Measurements from ENCODE around the gene TOPBP1.

TOPBP1 gene

GRCh38 chr3:133563816-133564215, 97.9 kb downstream of the TOPBP1 start:
- TF ChIP-seq TEAD4 (IDR thresholded peaks at IDR 0.05), result no peak
- no peak for TF ChIP-seq EP300 (IDR thresholded peaks at IDR 0.05; ENCODE audit: borderline replicate concordance)
- TF ChIP-seq YY1 (IDR thresholded peaks at IDR 0.05; ENCODE audit: low read depth), result no peak
- TF ChIP-seq EGR1 (IDR thresholded peaks at IDR 0.05), result no peak
- TF ChIP-seq TAF1 (IDR thresholded peaks at IDR 0.05; ENCODE audit: low read depth), result no peak
- no peak for TF ChIP-seq CEBPB (IDR thresholded peaks at IDR 0.05)
- no peak for TF ChIP-seq ZBTB7A (IDR thresholded peaks at IDR 0.05; ENCODE audit: low read depth)
- TF ChIP-seq RAD21 (IDR thresholded peaks at IDR 0.05; ENCODE audit: low read depth), result no peak
- no peak for TF ChIP-seq MAX (IDR thresholded peaks at IDR 0.05)
- TF ChIP-seq TCF12 (IDR thresholded peaks at IDR 0.05; ENCODE audit: low read depth), result no peak

GRCh38 chr3:133563186-133563591, 98.6 kb downstream of the TOPBP1 start:
- TF ChIP-seq RAD21 (IDR thresholded peaks at IDR 0.05; ENCODE audit: low read depth) (no peak), NFIC (IDR thresholded peaks at IDR 0.05) (no peak), FOXM1 (IDR thresholded peaks at IDR 0.05; ENCODE audit: borderline replicate concordance, low read depth) (no peak), ZBTB7A (IDR thresholded peaks at IDR 0.05; ENCODE audit: low read depth) (no peak), MAX (IDR thresholded peaks at IDR 0.05) (no peak), CREB1 (IDR thresholded peaks at IDR 0.05; ENCODE audit: low read depth) (no peak), EGR1 (IDR thresholded peaks at IDR 0.05) (no peak), TAF1 (IDR thresholded peaks at IDR 0.05; ENCODE audit: low read depth) (no peak), EP300 (IDR thresholded peaks at IDR 0.05; ENCODE audit: borderline replicate concordance) (no peak), REST (IDR thresholded peaks at IDR 0.05; ENCODE audit: low read depth) (no peak), TCF12 (IDR thresholded peaks at IDR 0.05; ENCODE audit: low read depth) (no peak)

GRCh38 chr3:133562376-133562775, 99.4 kb downstream of the TOPBP1 start:
- no peak for TF ChIP-seq RAD21 (IDR thresholded peaks at IDR 0.05; ENCODE audit: low read depth)
- TF ChIP-seq TAF1 (IDR thresholded peaks at IDR 0.05; ENCODE audit: low read depth), result no peak
- no peak for TF ChIP-seq USF1 (IDR thresholded peaks at IDR 0.05)
- no peak for TF ChIP-seq NFIC (IDR thresholded peaks at IDR 0.05)
- no peak for TF ChIP-seq ZBTB7A (IDR thresholded peaks at IDR 0.05; ENCODE audit: low read depth)
- TF ChIP-seq TEAD4 (IDR thresholded peaks at IDR 0.05), result no peak
- TF ChIP-seq EGR1 (IDR thresholded peaks at IDR 0.05), result no peak
- no peak for TF ChIP-seq YY1 (IDR thresholded peaks at IDR 0.05; ENCODE audit: low read depth)
- TF ChIP-seq CREB1 (IDR thresholded peaks at IDR 0.05; ENCODE audit: low read depth), result no peak
- TF ChIP-seq TCF12 (IDR thresholded peaks at IDR 0.05; ENCODE audit: low read depth), result no peak
- TF ChIP-seq REST (IDR thresholded peaks at IDR 0.05; ENCODE audit: low read depth), result no peak
- no peak for TF ChIP-seq MAX (IDR thresholded peaks at IDR 0.05)
- no peak for TF ChIP-seq EP300 (IDR thresholded peaks at IDR 0.05; ENCODE audit: borderline replicate concordance)
- no peak for TF ChIP-seq FOXM1 (IDR thresholded peaks at IDR 0.05; ENCODE audit: borderline replicate concordance, low read depth)
- TF ChIP-seq CEBPB (IDR thresholded peaks at IDR 0.05), result no peak

GRCh38 chr3:133561679-133562078, 100.1 kb downstream of the TOPBP1 start:
- TF ChIP-seq TEAD4 (IDR thresholded peaks at IDR 0.05), result no peak
- TF ChIP-seq YY1 (IDR thresholded peaks at IDR 0.05; ENCODE audit: low read depth), result no peak
- TF ChIP-seq TCF12 (IDR thresholded peaks at IDR 0.05; ENCODE audit: low read depth), result no peak
- no peak for TF ChIP-seq REST (IDR thresholded peaks at IDR 0.05; ENCODE audit: low read depth)
- no peak for TF ChIP-seq FOXM1 (IDR thresholded peaks at IDR 0.05; ENCODE audit: borderline replicate concordance, low read depth)
- TF ChIP-seq MAX (IDR thresholded peaks at IDR 0.05), result no peak
- no peak for TF ChIP-seq NFIC (IDR thresholded peaks at IDR 0.05)
- TF ChIP-seq TAF1 (IDR thresholded peaks at IDR 0.05; ENCODE audit: low read depth), result no peak
- no peak for TF ChIP-seq RAD21 (IDR thresholded peaks at IDR 0.05; ENCODE audit: low read depth)
- TF ChIP-seq EP300 (IDR thresholded peaks at IDR 0.05; ENCODE audit: borderline replicate concordance), result no peak
- TF ChIP-seq ZBTB7A (IDR thresholded peaks at IDR 0.05; ENCODE audit: low read depth), result no peak
- no peak for TF ChIP-seq CREB1 (IDR thresholded peaks at IDR 0.05; ENCODE audit: low read depth)
- no peak for TF ChIP-seq CEBPB (IDR thresholded peaks at IDR 0.05)
- TF ChIP-seq USF1 (IDR thresholded peaks at IDR 0.05), result no peak
- TF ChIP-seq EGR1 (IDR thresholded peaks at IDR 0.05), result no peak

Data from Ishikawa (cell line).